HepG2 (cell line): ENCODE data around the gene POP7. TPM values are rescaled to one million over a fixed set of nuclear protein-coding genes. Genes with fewer than 3 reads are reported as not detected.

Source experiments
- ARHGAP35 ChIP-seq: sonication (generic); formaldehyde crosslinking; IDR thresholded peaks from 2 replicates; pipeline ENCODE4 v1.9.0; 2022; ENCODE audit warnings: mild to moderate bottlenecking, inconsistent platforms, moderate library complexity, missing genetic modification reagents, borderline replicate concordance
- CCDC6 ChIP-seq: sonication (generic); formaldehyde crosslinking; IDR thresholded peaks from 2 replicates; pipeline ENCODE4 v1.8.1; 2022; ENCODE audit warnings: mild to moderate bottlenecking, missing genetic modification reagents, moderate library complexity
- ERF ChIP-seq: IDR thresholded peaks from 2 replicates; pipeline ENCODE4 v1.6.1; 2018; ENCODE audit warnings: missing biosample characterization, missing genetic modification reagents
- FOXK1 ChIP-seq: sonication (generic); formaldehyde crosslinking; IDR thresholded peaks from 2 replicates; pipeline ENCODE4 v1.4.0; 2020; ENCODE audit warnings: low read depth, missing genetic modification reagents, borderline replicate concordance
- GPN1 ChIP-seq: sonication (generic); formaldehyde crosslinking; IDR thresholded peaks from 2 replicates; pipeline ENCODE4 v1.5.1; 2020; ENCODE audit warnings: missing genetic modification reagents, borderline replicate concordance
- JUN ChIP-seq: sonication (generic); formaldehyde crosslinking; IDR thresholded peaks from 2 replicates; pipeline ENCODE4 v1.4.0; 2020; ENCODE audit warnings: mild to moderate bottlenecking, missing genetic modification reagents
- NFE2 ChIP-seq: sonication (generic); formaldehyde crosslinking; IDR thresholded peaks from 2 replicates; pipeline ENCODE4 v1.4.0; 2020; ENCODE audit warnings: missing genetic modification reagents
- NFE2L1 ChIP-seq: sonication (generic); formaldehyde crosslinking; IDR thresholded peaks from 2 replicates; pipeline ENCODE4 v1.4.0; 2020; ENCODE audit warnings: missing genetic modification reagents, mild to moderate bottlenecking, borderline replicate concordance
- PITX1 ChIP-seq: sonication (generic); formaldehyde crosslinking; IDR thresholded peaks from 2 replicates; pipeline ENCODE4 v1.5.1; 2020; ENCODE audit warnings: mild to moderate bottlenecking, missing genetic modification reagents
- POLR2AphosphoS5 ChIP-seq: IDR thresholded peaks from 2 replicates; pipeline ENCODE4 v1.6.1; 2012; ENCODE audit warnings: low read depth, low read length
- RXRB ChIP-seq: IDR thresholded peaks from 2 replicates; pipeline ENCODE4 v1.6.1; 2016; ENCODE audit warnings: borderline replicate concordance, missing genetic modification reagents, missing compliant biosample characterization
- SMAD3 ChIP-seq: sonication (generic); formaldehyde crosslinking; IDR thresholded peaks from 2 replicates; pipeline ENCODE4 v1.4.0; 2020; ENCODE audit warnings: missing genetic modification reagents
- STAG1 ChIP-seq: sonication (generic); formaldehyde crosslinking; IDR thresholded peaks from 2 replicates; pipeline ENCODE4 v1.4.0; 2020; ENCODE audit warnings: missing genetic modification reagents
- TFE3 ChIP-seq: IDR thresholded peaks from 2 replicates; pipeline ENCODE4 v1.6.1; 2016
- ZMYM2 ChIP-seq: sonication (generic); formaldehyde crosslinking; IDR thresholded peaks from 2 replicates; pipeline ENCODE4 v1.8.0; 2022; ENCODE audit warnings: mild to moderate bottlenecking, missing genetic modification reagents
- ZNF296 ChIP-seq: sonication (generic); formaldehyde crosslinking; conservative IDR thresholded peaks from 2 replicates; pipeline ENCODE4 v1.5.0; 2020; ENCODE audit warnings: mild to moderate bottlenecking, missing genetic modification reagents
- ZNF3 ChIP-seq: IDR thresholded peaks from 2 replicates; pipeline ENCODE4 v1.7.0; 2017; ENCODE audit warnings: inconsistent platforms
- ZNF530 ChIP-seq: sonication (generic); formaldehyde crosslinking; IDR thresholded peaks from 2 replicates; pipeline ENCODE4 v1.5.0; 2020; ENCODE audit warnings: low read depth, mild to moderate bottlenecking, missing genetic modification reagents
- ZNF577 ChIP-seq: sonication (generic); formaldehyde crosslinking; IDR thresholded peaks from 2 replicates; pipeline ENCODE4 v1.4.0; 2020; ENCODE audit warnings: mild to moderate bottlenecking, low read depth, missing genetic modification reagents, borderline replicate concordance
- ZNF790 ChIP-seq: sonication (generic); formaldehyde crosslinking; IDR thresholded peaks from 2 replicates; pipeline ENCODE4 v1.8.0; 2022; ENCODE audit warnings: missing genetic modification reagents, mild to moderate bottlenecking, borderline replicate concordance
- polyA plus RNA-seq, 8 experiments: library from polyadenylated mRNA; depleted of rRNA in 3 of 8; stranded (reverse) in 7 of 8; unstranded in 1 of 8; fragments of >200 nt; fragmentation: Illumina TruSeq in 4 of 8; extraction: Trizol in 4 of 8; gene quantifications; 2 replicates each; pipeline versions ENCODE4 v1.2.1 to v1.2.3, GENCODE V29; 2011 to 2016; ENCODE audit warnings: low read depth in 4 of 8, missing spikeins in 1 of 8, mixed read lengths in 1 of 8; ENCODE audit not compliant: insufficient read depth in 1 of 8
- total RNA-seq, 5 experiments: library from RNA; depleted of rRNA; stranded (reverse); fragments of >200 nt; fragmentation: Illumina TruSeq; extraction: Trizol; gene quantifications; 2 replicates each; pipeline ENCODE4 v1.2.3, GENCODE V29; 2016; ENCODE audit warnings: low read depth in 1 of 5
- TF ChIP-seq, protein P1 (sequence below): sonication (generic); formaldehyde crosslinking; IDR thresholded peaks from 2 replicates; pipeline ENCODE4 v1.5.0; 2020; ENCODE audit warnings: missing genetic modification reagents
- TF ChIP-seq, protein P2 (sequence below): sonication (generic); formaldehyde crosslinking; conservative IDR thresholded peaks from 2 replicates; pipeline ENCODE4 v1.4.0; 2020; ENCODE audit warnings: missing genetic modification reagents
- TF ChIP-seq, protein P3 (sequence below): sonication (generic); formaldehyde crosslinking; IDR thresholded peaks from 2 replicates; pipeline ENCODE4 v1.8.0; 2022; ENCODE audit warnings: missing genetic modification reagents, mild to moderate bottlenecking, borderline replicate concordance
- TF ChIP-seq, protein P4 (sequence below): IDR thresholded peaks from 2 replicates; pipeline ENCODE4 v1.6.1; 2016; ENCODE audit warnings: low read depth, control low read depth

POP7 gene
- total and polyA plus RNA-seq, 2 of the 13 experiments (the other 11 are each of a cell fraction or from before 2014, with no cell fraction given): 63.9 to 91.1 TPM

- TF ChIP-seq, protein P1, sequence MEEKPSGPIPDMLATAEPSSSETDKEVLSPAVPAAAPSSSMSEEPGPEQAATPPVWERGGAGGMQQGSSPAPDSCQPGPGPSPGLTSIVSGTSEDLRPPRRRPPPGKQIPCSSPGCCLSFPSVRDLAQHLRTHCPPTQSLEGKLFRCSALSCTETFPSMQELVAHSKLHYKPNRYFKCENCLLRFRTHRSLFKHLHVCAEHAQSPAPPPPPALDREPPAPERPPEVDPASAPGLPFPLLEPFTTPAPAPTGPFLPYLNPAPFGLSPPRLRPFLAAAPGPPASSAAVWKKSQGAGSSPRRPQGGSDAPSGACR (CRISPR knock-in tag): no peak
- no peak for TF ChIP-seq GPN1 (CRISPR knock-in tag)
- TF ChIP-seq, protein P2, sequence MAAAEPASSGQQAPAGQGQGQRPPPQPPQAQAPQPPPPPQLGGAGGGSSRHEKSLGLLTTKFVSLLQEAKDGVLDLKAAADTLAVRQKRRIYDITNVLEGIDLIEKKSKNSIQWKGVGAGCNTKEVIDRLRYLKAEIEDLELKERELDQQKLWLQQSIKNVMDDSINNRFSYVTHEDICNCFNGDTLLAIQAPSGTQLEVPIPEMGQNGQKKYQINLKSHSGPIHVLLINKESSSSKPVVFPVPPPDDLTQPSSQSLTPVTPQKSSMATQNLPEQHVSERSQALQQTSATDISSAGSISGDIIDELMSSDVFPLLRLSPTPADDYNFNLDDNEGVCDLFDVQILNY (CRISPR knock-in tag): no peak
- no peak for TF ChIP-seq ZNF296 (CRISPR knock-in tag)
- TF ChIP-seq ZNF577 (CRISPR knock-in tag): no peak
- TF ChIP-seq ERF: 0 out of 2 replicates have a peak, but pooled peaks have one; percentile 29
- TF ChIP-seq ZNF790 (CRISPR knock-in tag): no peak
- no peak; the same call in 1 of the 2 replicates for TF ChIP-seq ARHGAP35 (CRISPR knock-in tag)
- TF ChIP-seq, protein P3, sequence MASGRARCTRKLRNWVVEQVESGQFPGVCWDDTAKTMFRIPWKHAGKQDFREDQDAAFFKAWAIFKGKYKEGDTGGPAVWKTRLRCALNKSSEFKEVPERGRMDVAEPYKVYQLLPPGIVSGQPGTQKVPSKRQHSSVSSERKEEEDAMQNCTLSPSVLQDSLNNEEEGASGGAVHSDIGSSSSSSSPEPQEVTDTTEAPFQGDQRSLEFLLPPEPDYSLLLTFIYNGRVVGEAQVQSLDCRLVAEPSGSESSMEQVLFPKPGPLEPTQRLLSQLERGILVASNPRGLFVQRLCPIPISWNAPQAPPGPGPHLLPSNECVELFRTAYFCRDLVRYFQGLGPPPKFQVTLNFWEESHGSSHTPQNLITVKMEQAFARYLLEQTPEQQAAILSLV (CRISPR knock-in tag): no peak
- TF ChIP-seq SMAD3 (CRISPR knock-in tag): no peak
- TF ChIP-seq NFE2L1 (CRISPR knock-in tag): no peak
- TF ChIP-seq, protein P4, sequence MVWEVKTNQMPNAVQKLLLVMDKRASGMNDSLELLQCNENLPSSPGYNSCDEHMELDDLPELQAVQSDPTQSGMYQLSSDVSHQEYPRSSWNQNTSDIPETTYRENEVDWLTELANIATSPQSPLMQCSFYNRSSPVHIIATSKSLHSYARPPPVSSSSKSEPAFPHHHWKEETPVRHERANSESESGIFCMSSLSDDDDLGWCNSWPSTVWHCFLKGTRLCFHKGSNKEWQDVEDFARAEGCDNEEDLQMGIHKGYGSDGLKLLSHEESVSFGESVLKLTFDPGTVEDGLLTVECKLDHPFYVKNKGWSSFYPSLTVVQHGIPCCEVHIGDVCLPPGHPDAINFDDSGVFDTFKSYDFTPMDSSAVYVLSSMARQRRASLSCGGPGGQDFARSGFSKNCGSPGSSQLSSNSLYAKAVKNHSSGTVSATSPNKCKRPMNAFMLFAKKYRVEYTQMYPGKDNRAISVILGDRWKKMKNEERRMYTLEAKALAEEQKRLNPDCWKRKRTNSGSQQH (CRISPR knock-in tag): no peak
- no peak for TF ChIP-seq STAG1 (CRISPR knock-in tag)
- peak; percentile 57; the same call in 1 of the 2 replicates for TF ChIP-seq PITX1 (CRISPR knock-in tag)
- no peak for TF ChIP-seq CCDC6 (CRISPR knock-in tag)
- no peak for TF ChIP-seq NFE2 (CRISPR knock-in tag)
- no peak for TF ChIP-seq FOXK1
- no peak for TF ChIP-seq TFE3 (CRISPR knock-in tag)
- no peak for TF ChIP-seq ZNF3 (CRISPR knock-in tag)
- TF ChIP-seq POLR2AphosphoS5: no peak
- no peak for TF ChIP-seq RXRB (CRISPR knock-in tag)
- TF ChIP-seq JUN (CRISPR knock-in tag): no peak
- no peak for TF ChIP-seq ZNF530 (CRISPR knock-in tag)
- TF ChIP-seq ZMYM2 (CRISPR knock-in tag): no peak
Observed at GRCh38 chr7:100720671-100721504, 15.0 kb downstream of the POP7 start (continued).
